Frontal cortex (tissue), 4 donors: Measurements from ENCODE around the gene PEX16. TPM values are rescaled to one million over a fixed set of nuclear protein-coding genes. Genes with fewer than 3 reads are reported as not detected.

Experiments
- DNase-seq, 2 donors: peaks; one replicate each; pipeline ENCODE4 v3.0.0; 2012; ENCODE audit warnings: low spot score in 2 of 2
- FAIRE-seq: peaks from 2 replicates; lab custom pipeline; 2012; peaks lifted over from hg19 to GRCh38; lab: Jason Lieb, UNC
- total RNA-seq: library from RNA; depleted of rRNA; stranded (reverse); fragments of >200 nt; gene quantifications from one replicate; pipeline ENCODE4 v1.2.3, GENCODE V29; 2014
- donor health status: control.
- donor health status: control.
- donor health status: control.

PEX16 gene
- total RNA-seq, 1 donor from 2014 or later, result 25.3 TPM

DNA sequence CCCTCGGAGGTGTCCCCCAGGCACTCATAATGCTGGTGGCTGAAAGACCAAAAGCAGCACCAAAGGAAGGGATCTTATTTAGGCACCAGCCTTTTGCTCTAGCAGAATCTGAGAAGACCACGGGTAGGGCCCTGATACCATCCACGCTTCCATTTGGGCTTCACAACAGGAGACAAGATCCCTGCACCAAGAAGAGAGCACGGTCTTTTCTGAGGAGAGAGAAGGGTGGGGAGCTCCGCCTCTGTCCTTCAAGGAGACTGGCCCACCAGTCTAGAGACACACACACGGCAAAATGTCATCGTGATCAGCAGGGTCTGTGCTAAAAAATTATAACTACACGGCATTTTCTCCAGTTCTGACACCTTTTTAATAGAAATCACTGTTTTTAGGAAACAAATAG, 14.5 kb upstream of the PEX16 start:
- FAIRE-seq, result no peak
- no peak for DNase-seq

DNA sequence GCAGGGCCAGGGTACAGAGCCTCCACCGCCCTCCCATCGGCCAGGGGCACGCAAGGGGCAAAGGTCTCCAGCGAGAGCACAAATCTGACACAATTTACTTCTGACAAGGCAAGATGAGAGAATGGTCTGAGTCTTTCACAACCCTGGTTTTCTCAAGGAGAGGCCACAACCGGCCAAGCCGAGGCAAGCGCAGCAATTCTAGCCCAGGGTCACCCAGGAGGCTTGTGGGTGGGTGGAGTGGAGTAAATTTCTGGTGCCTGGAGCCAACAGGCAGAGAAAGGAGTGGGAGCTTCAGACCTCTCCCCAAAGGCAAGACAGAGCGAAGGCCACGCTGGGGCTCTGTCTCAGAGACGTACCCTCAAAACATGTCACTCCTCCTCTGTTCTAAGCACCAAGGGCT, 14.1 kb upstream of the PEX16 start:
- no peak for DNase-seq
- no peak for FAIRE-seq

- DNase-seq, result no peak
- FAIRE-seq, result no peak
Observed at GRCh38 chr11:45930951-45931570, 13.4 kb upstream of the PEX16 start.

GRCh38 chr11:45930031-45930794, 12.5 kb upstream of the PEX16 start:
- FAIRE-seq (no peak), DNase-seq (no peak)

DNA sequence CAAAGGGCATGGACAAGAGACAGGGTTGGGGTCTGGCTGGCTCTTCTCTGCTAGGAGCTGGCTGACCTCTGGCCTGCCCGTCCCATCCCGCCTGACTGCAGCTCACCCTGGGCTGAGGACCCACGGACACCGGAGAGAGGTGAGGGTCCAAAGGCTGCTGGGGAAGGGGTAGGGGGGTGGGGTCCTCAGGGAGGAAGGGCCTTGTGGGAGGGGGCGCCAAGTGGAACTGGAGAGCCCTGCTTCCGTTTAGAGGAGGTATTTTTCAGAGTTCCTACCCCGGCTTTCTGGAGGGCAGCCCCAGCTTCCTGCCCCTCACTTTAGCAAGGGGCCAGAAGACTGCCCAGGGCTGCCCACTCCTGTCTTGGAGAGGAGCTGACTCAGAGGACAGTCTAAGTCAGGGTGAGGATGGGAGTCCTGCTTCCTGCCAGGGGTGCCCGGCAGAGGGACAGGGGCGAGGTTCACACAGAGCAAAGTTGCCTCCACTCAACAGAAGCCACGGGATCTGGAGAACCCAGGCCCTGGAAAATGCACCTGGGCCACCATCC, 11.9 kb upstream of the PEX16 start:
- DNase-seq (no peak), FAIRE-seq (no peak)

- no peak for DNase-seq
- FAIRE-seq, result no peak
Observed at GRCh38 chr11:45928535-45929215, 11.0 kb upstream of the PEX16 start.

DNA sequence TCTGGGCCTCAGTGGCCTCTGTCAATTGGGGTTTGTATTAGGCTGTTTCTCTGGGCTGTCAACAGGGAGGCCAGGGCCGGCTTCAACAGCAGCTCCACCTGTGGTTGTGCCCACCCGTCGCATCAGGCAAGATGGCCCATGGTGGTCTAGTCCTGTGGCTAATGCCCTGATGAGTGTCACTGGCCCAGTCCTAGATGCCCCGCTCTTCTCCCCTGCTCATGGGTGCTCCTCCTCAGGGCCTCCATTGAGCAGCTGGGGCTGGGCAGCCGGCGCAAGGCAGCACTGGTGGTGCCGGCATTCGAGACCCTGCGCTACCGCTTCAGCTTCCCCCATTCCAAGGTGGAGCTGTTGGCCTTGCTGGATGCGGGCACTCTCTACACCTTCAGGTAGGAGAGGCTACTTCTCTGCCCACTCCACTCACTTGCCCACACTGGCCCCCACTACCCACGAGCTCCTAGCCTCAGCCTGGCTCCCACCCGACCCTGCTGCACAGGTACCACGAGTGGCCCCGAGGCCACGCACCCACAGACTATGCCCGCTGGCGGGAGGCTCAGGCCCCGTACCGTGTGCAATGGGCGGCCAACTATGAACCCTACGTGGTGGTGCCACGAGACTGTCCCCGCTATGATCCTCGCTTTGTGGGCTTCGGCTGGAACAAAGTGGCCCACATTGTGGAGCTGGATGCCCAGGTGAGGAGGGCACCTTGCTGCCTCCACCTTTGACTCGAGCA, 10.2 kb upstream of the PEX16 start:
- FAIRE-seq (no peak), DNase-seq (no peak)

DNA sequence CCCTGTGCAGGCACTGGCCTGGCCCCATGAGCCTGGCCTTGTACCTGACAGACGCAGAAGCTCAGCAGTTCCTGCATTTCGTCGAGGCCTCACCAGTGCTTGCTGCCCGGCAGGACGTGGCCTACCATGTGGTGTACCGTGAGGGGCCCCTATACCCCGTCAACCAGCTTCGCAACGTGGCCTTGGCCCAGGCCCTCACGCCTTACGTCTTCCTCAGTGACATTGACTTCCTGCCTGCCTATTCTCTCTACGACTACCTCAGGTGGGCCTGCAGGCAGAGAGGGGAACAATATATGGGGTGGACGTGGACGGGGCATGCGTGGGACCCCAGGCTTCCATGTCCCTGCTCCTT, 9.6 kb upstream of the PEX16 start:
- DNase-seq, result no peak
- FAIRE-seq, result no peak

DNA sequence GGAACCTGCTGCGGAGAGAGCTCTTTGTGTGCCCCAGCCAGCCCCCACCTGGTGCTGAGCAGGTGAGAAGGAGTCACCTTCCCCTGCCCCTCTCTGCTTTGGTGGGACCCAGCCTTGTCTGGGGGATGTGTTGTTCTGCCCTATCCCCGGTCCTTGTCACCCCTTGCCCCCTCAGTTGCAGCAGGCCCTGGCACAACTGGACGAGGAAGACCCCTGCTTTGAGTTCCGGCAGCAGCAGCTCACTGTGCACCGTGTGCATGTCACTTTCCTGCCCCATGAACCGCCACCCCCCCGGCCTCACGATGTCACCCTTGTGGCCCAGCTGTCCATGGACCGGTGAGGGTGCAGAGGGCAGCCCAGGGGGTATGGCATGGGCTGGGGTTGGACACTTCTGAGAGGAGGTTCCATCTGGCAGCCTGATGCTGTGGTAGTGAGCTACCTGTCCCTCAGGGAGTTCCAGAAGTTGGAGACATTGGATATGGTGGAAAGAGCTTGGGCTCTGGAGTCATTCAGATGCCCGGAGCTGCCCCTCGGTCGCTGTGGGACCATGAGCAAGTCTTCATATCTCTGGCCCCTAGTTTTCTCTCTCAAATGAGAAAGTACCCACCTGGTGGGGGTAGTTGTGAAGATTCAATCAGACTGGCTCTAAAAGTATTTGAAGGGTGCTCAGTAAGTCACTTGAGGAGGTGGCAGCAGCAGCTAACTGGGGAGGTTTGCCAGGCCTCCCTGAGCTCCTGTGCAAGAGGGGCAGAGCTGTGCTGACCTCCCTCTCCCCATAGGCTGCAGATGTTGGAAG, 9.1 kb upstream of the PEX16 start:
- DNase-seq (no peak), FAIRE-seq (no peak)

- no peak for DNase-seq
Observed at GRCh38 chr11:45926001-45926401, 8.3 kb upstream of the PEX16 start.

DNA sequence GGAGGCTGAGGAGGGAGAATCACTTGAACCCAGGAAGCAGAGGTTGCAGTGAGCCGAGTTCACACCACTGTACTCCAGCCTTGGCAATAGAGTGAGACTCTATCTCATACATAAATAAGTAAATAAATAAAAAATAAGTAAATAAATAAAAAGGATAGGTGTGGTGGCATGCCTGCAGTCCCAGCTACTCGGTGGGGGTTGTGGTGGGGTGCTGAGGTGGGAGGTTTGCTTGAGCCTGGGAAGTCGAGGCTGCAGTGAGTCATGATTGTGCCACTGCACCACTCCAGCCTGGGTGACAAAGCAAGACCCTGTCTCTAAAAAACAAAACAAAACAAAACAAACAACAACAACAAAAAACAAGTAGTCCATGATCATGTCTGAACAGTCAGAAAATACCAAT, 7.9 kb upstream of the PEX16 start:
- no peak for FAIRE-seq
- DNase-seq, result no peak

More at GRCh38 chr11:45926001-45926401, 8.3 kb upstream of the PEX16 start:
- FAIRE-seq, result no peak

GRCh38 chr11:45924927-45925326, 7.2 kb upstream of the PEX16 start:
- FAIRE-seq, result no peak
- DNase-seq, result no peak

DNA sequence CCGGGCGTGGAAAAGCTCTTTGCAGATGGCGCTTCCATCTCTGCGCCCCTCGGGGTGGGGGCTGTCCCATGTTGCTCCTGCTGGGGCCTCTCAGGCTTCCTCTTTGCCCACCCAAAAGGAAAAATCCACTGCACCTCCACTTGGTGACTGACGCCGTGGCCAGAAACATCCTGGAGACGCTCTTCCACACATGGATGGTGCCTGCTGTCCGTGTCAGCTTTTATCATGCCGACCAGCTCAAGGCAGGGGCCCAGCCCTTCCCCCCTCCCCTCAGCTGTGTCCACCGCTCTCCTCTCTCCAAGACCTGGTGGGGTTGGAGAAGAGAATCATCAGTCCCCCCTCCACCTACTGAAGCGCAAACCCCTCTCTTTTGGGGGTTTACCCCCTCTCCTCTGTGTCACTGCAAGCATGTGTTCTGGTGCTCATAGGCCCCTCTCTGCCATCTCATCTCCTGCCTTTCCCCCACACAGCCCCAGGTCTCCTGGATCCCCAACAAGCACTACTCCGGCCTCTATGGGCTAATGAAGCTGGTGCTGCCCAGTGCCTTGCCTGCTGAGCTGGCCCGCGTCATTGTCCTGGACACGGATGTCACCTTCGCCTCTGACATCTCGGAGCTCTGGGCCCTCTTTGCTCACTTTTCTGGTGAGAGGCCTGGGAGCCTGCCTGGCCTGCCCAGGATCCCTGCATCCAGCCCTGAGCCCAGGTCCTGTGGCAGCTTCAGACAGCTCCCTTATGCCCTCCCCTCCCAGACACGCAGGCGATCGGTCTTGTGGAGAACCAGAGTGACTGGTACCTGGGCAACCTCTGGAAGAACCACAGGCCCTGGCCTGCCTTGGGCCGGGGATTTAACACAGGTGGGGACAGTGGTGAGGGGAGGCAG, 6.6 kb upstream of the PEX16 start:
- FAIRE-seq (no peak), DNase-seq (no peak)

GRCh38 chr11:45922425-45923082, 4.9 kb upstream of the PEX16 start, which contains the start of gene LARGE2:
LARGE2 (plus strand) TSS chr11:45922656; CDS start chr11:45922883, 227 bp downstream.
- FAIRE-seq (no peak), DNase-seq (no peak)

- DNase-seq, result no peak
- FAIRE-seq, result no peak
Observed at GRCh38 chr11:45921561-45922424, 4.1 kb upstream of the PEX16 start.

DNA sequence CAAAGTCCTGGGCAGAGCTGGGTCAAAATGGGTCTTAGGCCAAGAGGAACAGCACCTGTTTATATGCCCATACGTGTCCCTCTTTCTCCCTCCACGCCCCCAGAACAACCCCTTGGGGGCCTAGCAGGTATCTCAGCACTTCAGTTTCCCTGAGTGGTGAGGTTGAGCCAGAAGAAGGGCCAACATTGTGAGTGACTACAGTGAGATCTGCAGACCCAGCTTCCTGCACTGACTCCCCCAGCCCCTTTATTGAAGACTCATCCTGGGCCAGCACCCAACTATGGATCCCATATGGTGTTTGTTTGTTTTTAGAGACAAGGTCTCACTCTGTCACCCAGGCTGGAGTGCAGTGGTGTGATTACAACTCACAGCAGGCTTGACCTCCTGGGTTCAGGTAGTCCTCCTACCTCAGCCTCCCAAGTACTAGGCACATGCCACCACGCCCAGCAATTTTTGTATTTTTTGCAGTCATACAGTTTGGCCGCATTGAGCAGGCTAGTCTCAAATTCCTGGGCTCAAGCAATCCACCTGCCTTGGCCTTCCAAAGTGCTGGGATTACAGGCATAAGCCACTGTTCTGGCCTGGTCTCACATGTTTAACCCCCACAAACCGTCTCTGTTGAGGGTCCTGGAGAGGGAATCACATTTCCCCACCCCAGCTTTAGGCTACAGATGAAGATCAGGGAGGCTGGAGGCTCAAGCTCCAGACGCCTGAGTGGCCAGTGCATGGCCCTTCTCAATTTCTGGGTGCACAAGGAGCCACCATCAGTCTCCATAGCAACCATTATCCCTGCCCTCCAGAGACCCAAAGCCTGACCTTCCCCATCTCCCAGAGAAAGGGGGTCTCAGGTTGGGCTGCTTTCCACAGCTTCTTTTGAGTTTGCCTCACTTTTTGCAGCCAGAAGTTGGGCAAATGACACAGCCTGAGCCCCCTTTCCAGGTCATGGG, 3.1 kb upstream of the PEX16 start:
- no peak for FAIRE-seq
- DNase-seq, result no peak
